ENCODE results near the gene TEX14.

Gene TEX14

DNA sequence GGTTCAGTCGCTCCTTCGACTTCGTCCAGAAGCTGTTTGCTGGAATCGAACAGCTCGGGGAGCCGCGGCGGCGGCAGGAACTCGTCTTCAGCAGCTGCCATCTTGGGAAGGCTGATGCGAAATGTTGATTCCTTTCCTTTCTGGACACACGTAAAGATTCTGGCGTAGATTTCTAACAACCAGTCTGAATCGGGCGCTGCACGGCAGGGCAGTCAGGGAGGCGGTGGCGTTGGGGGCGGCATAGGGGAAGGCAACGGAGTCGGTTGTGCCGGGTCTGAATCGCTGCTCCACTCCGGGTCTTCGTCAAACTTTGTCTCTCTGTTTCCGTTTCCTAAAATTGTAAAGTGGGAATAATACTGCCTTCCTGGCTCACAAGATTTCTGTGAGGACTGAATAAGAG lies 30.3 kb downstream of the TEX14 start:
- TF ChIP-seq ZFX (IDR thresholded peaks at IDR 0.05; ENCODE audit: borderline replicate concordance) (no peak), CTCF (IDR thresholded peaks at IDR 0.05) (no peak)
- no peak overlapping the region for H3K27ac ChIP-seq

- TF ChIP-seq ZFX (IDR thresholded peaks at IDR 0.05; ENCODE audit: borderline replicate concordance) (no peak), CTCF (IDR thresholded peaks at IDR 0.05) (no peak)
- H3K27ac ChIP-seq: no peak overlapping the region
These were observed 31.2 kb downstream of the TEX14 start for GRCh38 chr17:58660621-58661020.

GRCh38 chr17:58659714-58660084 lies 32.1 kb downstream of the TEX14 start:
- H3K27ac ChIP-seq: peak overlapping the region; percentile 91

- no peak for TF ChIP-seq CTCF (IDR thresholded peaks at IDR 0.05)
- H3K27ac ChIP-seq: peak overlapping the region; percentile 91
These were observed 32.8 kb downstream of the TEX14 start for GRCh38 chr17:58658804-58659713.

- H3K27ac ChIP-seq: peak overlapping the region; percentile 91
These were observed 33.7 kb downstream of the TEX14 start for GRCh38 chr17:58657962-58658803.

DNA sequence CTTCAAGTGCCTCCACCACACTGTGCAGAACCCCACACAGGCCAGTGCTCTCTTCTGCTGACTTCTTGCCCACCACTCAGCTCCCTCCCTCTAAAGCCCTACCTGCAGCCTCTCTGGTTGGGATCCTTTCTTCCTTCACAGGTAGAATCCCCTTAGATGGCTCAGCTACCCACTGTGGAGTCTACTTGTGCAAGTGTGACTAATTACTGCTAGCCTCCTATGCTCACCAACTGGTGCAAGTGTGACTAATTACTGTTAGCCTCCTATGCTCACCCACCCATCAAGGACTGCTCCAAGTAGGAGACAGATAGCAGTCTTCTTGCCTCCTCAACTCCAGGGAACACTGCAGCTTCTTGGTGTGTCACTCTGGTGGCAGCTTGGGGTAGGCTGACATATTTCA lies 43.6 kb downstream of the TEX14 start:
- no peak for TF ChIP-seq ZFX (IDR thresholded peaks at IDR 0.05; ENCODE audit: borderline replicate concordance)
- no peak for TF ChIP-seq CTCF (IDR thresholded peaks at IDR 0.05)
- H3K27ac ChIP-seq: no peak overlapping the region

GRCh38 chr17:58643147-58643546 lies 48.7 kb downstream of the TEX14 start:
- TF ChIP-seq ZFX (IDR thresholded peaks at IDR 0.05; ENCODE audit: borderline replicate concordance) (no peak), CTCF (IDR thresholded peaks at IDR 0.05) (no peak)
- no peak overlapping the region for H3K27ac ChIP-seq

- TF ChIP-seq CTCF (IDR thresholded peaks at IDR 0.05) (no peak), ZFX (IDR thresholded peaks at IDR 0.05; ENCODE audit: borderline replicate concordance) (no peak)
- H3K27ac ChIP-seq: no peak overlapping the region
These were observed 49.9 kb downstream of the TEX14 start for GRCh38 chr17:58641887-58642311.

Measured in 22Rv1 (cell line).